CD14-positive monocyte (primary cell): ENCODE results near the gene TBCD. TPM values are rescaled to one million over a fixed set of nuclear protein-coding genes. Genes with fewer than 3 reads are reported as not detected.
A peak's percentile ranks its signal among the peaks of the same experiment; 100 is the strongest.
"Not testable (repeated sequence)": the region's sequence is repeated elsewhere in the genome, so short reads cannot be mapped to it uniquely, and the experiment has no call there.

Experiments used
- DNase-seq, 3 donors: peaks; one replicate each; pipeline ENCODE4 v3.0.0-alpha.2; 2011 to 2022
- H2AFZ ChIP-seq: 2 replicates; pipeline ENCODE4 v1.6.0; 2012; ENCODE audit warnings: mild to moderate bottlenecking, low read depth, low read length, inconsistent platforms; ENCODE audit not compliant: insufficient read depth, poor library complexity, severe bottlenecking
- H3K27ac ChIP-seq, 2 donors: 1 replicate in 1 of 2; 2 replicates in 1 of 2; pipeline ENCODE4 v1.5.1; 2012 to 2013; ENCODE audit warnings: low read length in 2 of 2, control low read depth in 1 of 2, inconsistent platforms in 1 of 2, low read depth in 1 of 2, mild to moderate bottlenecking in 1 of 2
- H3K27me3 ChIP-seq, 2 donors: one replicate each; pipeline versions ENCODE4 v1.6.0 to v1.6.1; 2011 to 2013; ENCODE audit warnings: low read length in 2 of 2; ENCODE audit not compliant: control insufficient read depth in 2 of 2, insufficient read depth in 2 of 2
- H3K36me3 ChIP-seq, 2 donors: replicated peaks in 1 of 2; 1 replicate in 1 of 2; 2 replicates in 1 of 2; pipeline versions ENCODE4 v1.5.1 to v1.6.1; 2012 to 2013; ENCODE audit warnings: low read length in 2 of 2, control low read depth in 1 of 2, inconsistent platforms in 1 of 2, mild to moderate bottlenecking in 1 of 2; ENCODE audit not compliant: insufficient read depth in 2 of 2, control insufficient read depth in 1 of 2
- H3K4me1 ChIP-seq, 2 donors: 1 replicate in 1 of 2; 2 replicates in 1 of 2; pipeline versions ENCODE4 v1.5.1 to v1.6.1; 2012 to 2013; ENCODE audit warnings: low read length in 2 of 2, control low read depth in 1 of 2, inconsistent platforms in 1 of 2, mild to moderate bottlenecking in 1 of 2, moderate library complexity in 1 of 2; ENCODE audit not compliant: insufficient read depth in 2 of 2, control insufficient read depth in 1 of 2
- H3K4me2 ChIP-seq: replicated peaks from 2 replicates; pipeline ENCODE3; 2012; ENCODE audit warnings: low read length, moderate library complexity, mild to moderate bottlenecking; ENCODE audit not compliant: poor library complexity, severe bottlenecking; ENCODE audit errors: extremely low read depth
- H3K4me3 ChIP-seq, 3 experiments: fragments of 200-600 bp in 1 of 3; sonication (generic) in 1 of 3; replicated peaks in 1 of 3; 1 replicate in 2 of 3; 2 replicates in 1 of 3; pipeline ENCODE4 v1.5.1; 2011 to 2013; ENCODE audit warnings: low read length in 3 of 3, mild to moderate bottlenecking in 3 of 3, control low read depth in 2 of 3, low read depth in 2 of 3, inconsistent platforms in 1 of 3, moderate library complexity in 1 of 3
- H3K79me2 ChIP-seq: 2 replicates; pipeline ENCODE4 v1.6.0; 2012; ENCODE audit warnings: mild to moderate bottlenecking, control low read depth, inconsistent platforms, low read length, moderate library complexity; ENCODE audit not compliant: insufficient read depth
- H3K9ac ChIP-seq: 2 replicates; pipeline ENCODE4 v1.6.0; 2017; ENCODE audit warnings: low read length, mild to moderate bottlenecking; ENCODE audit not compliant: insufficient read depth, poor library complexity, severe bottlenecking
- H3K9me3 ChIP-seq, 2 donors: replicated peaks in 1 of 2; 1 replicate in 1 of 2; 2 replicates in 1 of 2; pipeline versions ENCODE4 v1.5.1 to v1.6.1; 2012 to 2013; ENCODE audit warnings: low read length in 2 of 2, control low read depth in 1 of 2; ENCODE audit not compliant: control insufficient read depth in 1 of 2, insufficient read depth in 1 of 2
- H4K20me1 ChIP-seq: 2 replicates; pipeline ENCODE4 v1.6.0; 2012; ENCODE audit warnings: mild to moderate bottlenecking, low read length, control low read depth, moderate library complexity; ENCODE audit not compliant: insufficient read depth
- H3K27ac Mint-ChIP-seq, 7 donors: one replicate each; pipeline ENCODE4 v1.8.0; 2020; ENCODE audit warnings: mild to moderate bottlenecking in 7 of 7, mixed read lengths in 7 of 7, moderate library complexity in 6 of 7, inconsistent platforms in 2 of 7
- H3K27me3 Mint-ChIP-seq, 3 donors: one replicate each; pipeline ENCODE4 v1.8.0; 2021 to 2022; ENCODE audit warnings: low read depth in 3 of 3, mild to moderate bottlenecking in 3 of 3, mixed read lengths in 3 of 3, moderate library complexity in 3 of 3, inconsistent platforms in 1 of 3
- H3K36me3 Mint-ChIP-seq, 2 donors: one replicate each; pipeline ENCODE4 v1.8.0; 2020; ENCODE audit warnings: mixed read lengths in 2 of 2, inconsistent platforms in 1 of 2, mild to moderate bottlenecking in 1 of 2
- H3K4me1 Mint-ChIP-seq: one replicate; pipeline ENCODE4 v1.8.0; 2020; ENCODE audit warnings: mild to moderate bottlenecking, mixed read lengths
- H3K4me3 Mint-ChIP-seq, 2 donors: one replicate each; pipeline ENCODE4 v1.8.0; 2020; ENCODE audit warnings: mild to moderate bottlenecking in 2 of 2, mixed read lengths in 2 of 2, moderate library complexity in 1 of 2
- H3K9me3 Mint-ChIP-seq, 7 donors: one replicate each; pipeline ENCODE4 v1.8.0; 2020 to 2022; ENCODE audit warnings: mixed read lengths in 7 of 7, mild to moderate bottlenecking in 6 of 7, moderate library complexity in 6 of 7, inconsistent platforms in 2 of 7
- WGBS: methylation state at CpG from one replicate; pipeline ENCODE4 v1.1.5; 2013; ENCODE audit warnings: missing lambda C conversion rate; ENCODE audit not compliant: insufficient coverage; 5-methylcytosine and 5-hydroxymethylcytosine counted together
- intact Hi-C, 2 donors: fragments of 100-400 bp; cut with micrococcal nuclease; formaldehyde crosslinking; loops; one replicate each; pipeline versions ENCODE4 v1.15.0 to v1.15.1; 2023
- polyA plus RNA-seq, 3 donors: library from polyadenylated mRNA; depleted of rRNA in 1 of 3; unstranded in 2 of 3; stranded (reverse) in 1 of 3; fragments of 300-500 nt in 2 of 3; fragments of >200 nt in 1 of 3; fragmentation: Illumina TruSeq in 2 of 3; gene quantifications; 1 replicate in 2 of 3; 2 replicates in 1 of 3; pipeline ENCODE4 v1.2.3, GENCODE V29; 2012 to 2021
- TF ChIP-seq, protein P1 (sequence below): fragments of 200-600 bp; IDR thresholded peaks from one replicate; pipeline ENCODE4 v1.8.0; 2022; ENCODE audit warnings: antibody characterized with exemption, mild to moderate bottlenecking

TBCD gene
- polyA plus RNA-seq, 3 donors = 54.7 to 74.0 (median 66.6) TPM

GRCh38 chr17:82963104-82963950 is 211.5 kb downstream of the TBCD start:
- Mint-ChIP-seq H3K36me3 (peaks cover 28 to 29% of the 10 kb centered on the region in 2 donors), H3K27me3 (no peaks in the 10 kb centered on the region), H3K4me1 (peaks cover 31% of the 10 kb centered on the region), H3K9me3 (peaks cover 0 to 5% (median 0%) of the 10 kb centered on the region in 7 donors), H3K4me3 (peak overlapping the region; percentile 71 to 83), H3K27ac (peak overlapping the region; percentile 33 to 91 (median 65))
- TF ChIP-seq, protein P1, sequence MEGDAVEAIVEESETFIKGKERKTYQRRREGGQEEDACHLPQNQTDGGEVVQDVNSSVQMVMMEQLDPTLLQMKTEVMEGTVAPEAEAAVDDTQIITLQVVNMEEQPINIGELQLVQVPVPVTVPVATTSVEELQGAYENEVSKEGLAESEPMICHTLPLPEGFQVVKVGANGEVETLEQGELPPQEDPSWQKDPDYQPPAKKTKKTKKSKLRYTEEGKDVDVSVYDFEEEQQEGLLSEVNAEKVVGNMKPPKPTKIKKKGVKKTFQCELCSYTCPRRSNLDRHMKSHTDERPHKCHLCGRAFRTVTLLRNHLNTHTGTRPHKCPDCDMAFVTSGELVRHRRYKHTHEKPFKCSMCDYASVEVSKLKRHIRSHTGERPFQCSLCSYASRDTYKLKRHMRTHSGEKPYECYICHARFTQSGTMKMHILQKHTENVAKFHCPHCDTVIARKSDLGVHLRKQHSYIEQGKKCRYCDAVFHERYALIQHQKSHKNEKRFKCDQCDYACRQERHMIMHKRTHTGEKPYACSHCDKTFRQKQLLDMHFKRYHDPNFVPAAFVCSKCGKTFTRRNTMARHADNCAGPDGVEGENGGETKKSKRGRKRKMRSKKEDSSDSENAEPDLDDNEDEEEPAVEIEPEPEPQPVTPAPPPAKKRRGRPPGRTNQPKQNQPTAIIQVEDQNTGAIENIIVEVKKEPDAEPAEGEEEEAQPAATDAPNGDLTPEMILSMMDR = peak; percentile 86
- Histone ChIP-seq H3K4me1 (peaks cover 14 to 19% of the 10 kb centered on the region in 2 donors), H3K9me3 (no peaks in the 10 kb centered on the region), H3K4me3 (peak overlapping the region in 2 of 3 experiments; percentile 4 to 70), H3K27ac (peak overlapping the region; percentile 10 to 59), H3K27me3 (no peaks in the 10 kb centered on the region), H2AFZ (peak overlapping the region; percentile 76), H4K20me1 (no peaks in the 10 kb centered on the region), H3K9ac (peak overlapping the region; percentile 51), H3K4me2 (peak overlapping the region; percentile 83), H3K36me3 (peaks cover 8 to 10% of the 10 kb centered on the region in 2 donors), H3K79me2 (no peaks in the 10 kb centered on the region)
- WGBS = 7% methylated on average over 18 of the region's 25 CpGs
- intact Hi-C loops = loop anchor here (1.0 to 5.0 kb wide), 4 partner anchors 89 to 181 kb away; no protein-coding TSS in a partner anchor
- DNase-seq = peak; percentile 80 to 82 (median 81)

DNA sequence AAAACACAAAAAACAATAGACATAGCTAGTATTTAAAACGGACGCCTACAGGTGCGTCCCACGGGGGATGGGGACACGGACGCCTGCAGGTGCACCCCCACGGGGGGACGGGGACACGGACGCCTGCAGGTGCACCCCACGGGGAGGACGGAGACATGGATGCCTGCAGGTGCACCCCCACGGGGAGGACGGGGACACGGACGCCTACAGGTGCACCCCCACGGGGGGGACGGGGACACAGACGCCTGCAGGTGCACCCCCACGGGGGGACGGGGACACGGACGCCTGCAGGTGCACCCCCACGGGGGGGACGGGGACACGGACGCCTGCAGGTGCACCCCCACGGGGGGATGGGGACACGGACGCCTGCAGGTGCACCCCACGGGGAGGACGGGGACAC is 212.6 kb downstream of the TBCD start:
- H3K9me3 ChIP-seq, H3K4me3 ChIP-seq, H3K9ac ChIP-seq, H3K36me3 ChIP-seq, DNase-seq, H2AFZ ChIP-seq, H3K4me3 Mint-ChIP-seq, H3K79me2 ChIP-seq, H3K27me3 Mint-ChIP-seq, H3K27me3 ChIP-seq, H3K4me2 ChIP-seq, H4K20me1 ChIP-seq, H3K27ac Mint-ChIP-seq, H3K9me3 Mint-ChIP-seq, H3K27ac ChIP-seq: not testable (repeated sequence)
- intact Hi-C loops = loop anchor here (5.0 kb wide), 2 partner anchors 88 to 118 kb away; no protein-coding TSS in a partner anchor
- Mint-ChIP-seq H3K4me1 (peaks cover 31% of the 10 kb centered on the region), H3K36me3 (peaks cover 19 to 21% of the 10 kb centered on the region in 2 donors)
- peaks cover 14 to 19% of the 10 kb centered on the region in 2 donors for H3K4me1 ChIP-seq
- WGBS = 96% methylated on average over 17 of the region's 32 CpGs
